Natural killer cell treated with Interleukin-12 subunit alpha and Interleukin-12 subunit beta and Interleukin-15 and Interleukin-18, amount 100 ng/mL, for 72 hours (primary cell): Measurements from ENCODE around the gene CDC42BPA. TPM values are rescaled to one million over a fixed set of nuclear protein-coding genes. Genes with fewer than 3 reads are reported as not detected.
"Not testable (repeated sequence)": the region's sequence is repeated elsewhere in the genome, so short reads cannot be mapped to it uniquely, and the experiment has no call there.

ENCODE experiments used
- ATAC-seq, 2 donors: fragments of 150-1000 bp; cut with Tn5 transposase in 1 of 2; sonication (Bioruptor Pico), chemical (Tn5 transposase) in 1 of 2; 2 replicates each; pipeline ENCODE4 v1.10.0; 2021
- DNase-seq: peaks from one replicate; pipeline ENCODE4 v3.0.0; 2022; ENCODE audit warnings: low spot score
- H3K27ac Mint-ChIP-seq, 2 donors: 1 replicate in 1 of 2; 2 replicates in 1 of 2; pipeline ENCODE4 v1.8.0; 2022; ENCODE audit warnings: mixed read lengths in 2 of 2, mild to moderate bottlenecking in 1 of 2, moderate library complexity in 1 of 2
- H3K27me3 Mint-ChIP-seq, 2 donors: 1 replicate in 1 of 2; 2 replicates in 1 of 2; pipeline ENCODE4 v1.8.0; 2022; ENCODE audit warnings: mixed read lengths in 2 of 2
- H3K36me3 Mint-ChIP-seq: one replicate; pipeline ENCODE4 v1.8.0; 2022; ENCODE audit warnings: mixed read lengths
- H3K4me1 Mint-ChIP-seq, 2 donors: 1 replicate in 1 of 2; 2 replicates in 1 of 2; pipeline ENCODE4 v1.8.0; 2022; ENCODE audit warnings: low read depth in 2 of 2, mixed read lengths in 2 of 2, mild to moderate bottlenecking in 1 of 2
- H3K4me3 Mint-ChIP-seq: one replicate; pipeline ENCODE4 v1.8.0; 2022; ENCODE audit warnings: mixed read lengths
- H3K9me3 Mint-ChIP-seq: 2 replicates; pipeline ENCODE4 v1.8.0; 2022; ENCODE audit warnings: mixed read lengths
- total RNA-seq, 2 donors: library from RNA; stranded (reverse); gene quantifications; one replicate each; pipeline ENCODE4 v1.2.3, GENCODE V29; 2022

The CDC42BPA gene
- total RNA-seq, 2 donors from 2014 or later: 0.64 to 2.8 TPM

DNA sequence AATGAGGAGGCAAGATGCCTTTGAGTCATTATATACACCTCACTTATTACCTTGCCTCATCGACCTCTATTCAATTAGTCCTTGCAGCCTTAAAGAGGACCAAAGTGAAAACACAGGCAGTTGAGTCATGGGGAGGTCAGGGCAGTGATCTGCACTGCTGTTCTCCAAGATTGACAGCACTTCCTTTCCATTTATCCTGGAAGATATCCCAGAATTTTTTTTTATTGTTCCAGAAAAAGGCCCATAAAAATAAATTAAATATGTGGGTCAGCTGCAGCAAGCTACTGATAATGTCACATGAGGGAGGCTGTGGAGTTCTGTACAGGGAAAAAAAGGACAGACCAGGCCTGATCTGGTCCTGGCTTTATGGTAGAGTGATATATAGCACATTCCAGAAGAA, 33.2 kb upstream of the CDC42BPA start:
- no peak overlapping the region for H3K4me3 Mint-ChIP-seq
- no peaks in the 10 kb centered on the region for H3K4me1 Mint-ChIP-seq
- H3K9me3 Mint-ChIP-seq: no peaks in the 10 kb centered on the region
- no peaks in the 10 kb centered on the region for H3K36me3 Mint-ChIP-seq
- no peak overlapping the region for H3K27ac Mint-ChIP-seq
- DNase-seq (no peak), ATAC-seq (no peak)
- H3K27me3 Mint-ChIP-seq: peaks cover under 1 to 12% of the 10 kb centered on the region in 2 donors

DNA sequence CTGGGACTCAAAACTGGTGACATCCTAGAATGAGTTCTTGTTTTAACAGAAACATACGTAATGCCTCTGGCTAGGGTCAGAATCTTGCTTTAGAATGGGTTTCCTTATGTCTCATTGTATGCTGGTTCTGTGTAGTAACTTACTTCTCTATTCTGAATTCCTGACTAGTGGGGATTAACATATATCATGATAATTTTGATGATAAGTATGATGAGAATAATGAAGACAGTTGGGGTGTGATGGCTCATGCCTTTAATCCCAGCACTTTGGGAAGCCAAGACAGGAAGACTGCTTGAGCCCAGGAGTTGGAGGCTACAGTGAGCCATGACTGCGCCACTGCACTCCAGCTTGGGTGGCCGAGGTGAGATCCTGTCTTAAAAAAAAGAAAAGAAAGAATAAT, 31.7 kb upstream of the CDC42BPA start:
- Mint-ChIP-seq H3K4me1 (no peaks in the 10 kb centered on the region), H3K4me3 (no peak overlapping the region), H3K27me3 (peaks cover 2 to 12% of the 10 kb centered on the region in 2 donors), H3K36me3 (no peaks in the 10 kb centered on the region), H3K27ac (no peak overlapping the region), H3K9me3 (no peaks in the 10 kb centered on the region)
- DNase-seq: no peak
- no peak for ATAC-seq

DNA sequence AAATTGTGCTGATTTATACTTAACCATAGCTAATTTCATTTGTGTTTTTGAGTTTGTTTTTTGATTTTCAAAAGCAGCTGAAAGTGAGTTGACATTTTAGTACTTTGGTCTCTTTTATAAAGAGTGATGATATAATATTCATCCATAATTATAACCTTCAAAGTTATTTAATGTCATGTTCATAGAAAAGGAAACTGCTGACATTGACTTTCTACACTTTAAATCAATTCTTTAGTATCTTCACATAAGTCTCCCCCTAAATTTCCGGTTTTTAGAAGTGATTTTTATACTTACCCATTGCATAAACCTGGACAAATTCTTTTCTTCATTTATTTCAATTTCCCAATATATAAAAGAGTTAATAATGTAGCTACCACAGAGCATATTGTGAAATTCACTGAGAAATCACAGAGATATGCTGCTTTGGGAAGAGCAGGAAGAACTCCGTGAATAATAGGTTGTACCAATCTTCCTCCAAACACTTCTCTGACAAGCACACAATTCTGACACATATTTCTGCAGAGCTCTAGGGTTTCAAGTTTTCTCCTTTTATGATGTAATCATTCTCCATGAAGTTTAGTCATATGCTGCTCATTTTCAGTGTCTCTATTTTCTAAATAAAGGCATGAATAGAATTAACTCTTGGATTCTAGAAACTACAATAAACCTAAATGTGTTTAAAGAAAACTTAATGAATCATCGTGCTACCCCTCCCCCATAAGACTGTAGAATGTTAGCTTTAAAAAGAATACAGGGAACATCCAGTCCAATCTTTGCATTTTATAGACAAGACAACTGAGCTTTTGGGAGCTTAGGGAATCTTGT, 25.6 kb upstream of the CDC42BPA start:
- Mint-ChIP-seq H3K27ac (no peak overlapping the region), H3K36me3 (no peaks in the 10 kb centered on the region), H3K4me1 (no peaks in the 10 kb centered on the region), H3K9me3 (no peaks in the 10 kb centered on the region), H3K27me3 (peaks cover 4 to 15% of the 10 kb centered on the region in 2 donors), H3K4me3 (no peak overlapping the region)
- DNase-seq: no peak
- no peak for ATAC-seq

DNA sequence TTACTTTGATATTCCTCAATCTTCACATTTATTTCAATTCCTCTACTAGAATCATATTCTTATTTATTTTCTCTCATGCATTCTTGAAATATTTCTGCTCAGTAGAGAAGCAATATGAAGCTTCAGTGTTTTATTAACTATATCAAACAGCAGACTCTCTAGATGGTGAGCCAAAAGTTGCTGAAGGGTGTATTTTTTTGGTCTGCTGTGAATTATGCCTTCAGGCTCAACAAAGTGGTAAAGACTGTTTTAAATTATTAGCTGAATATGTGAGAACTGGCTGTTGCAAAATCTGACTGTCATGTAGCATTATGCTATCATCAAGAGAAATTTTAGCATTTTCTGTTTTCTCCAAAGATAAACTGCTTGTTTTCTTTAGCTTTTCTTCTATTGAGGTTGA, 24.9 kb upstream of the CDC42BPA start:
- Mint-ChIP-seq H3K27ac (no peak overlapping the region), H3K36me3 (no peaks in the 10 kb centered on the region), H3K9me3 (no peaks in the 10 kb centered on the region), H3K27me3 (peaks cover 4 to 15% of the 10 kb centered on the region in 2 donors), H3K4me1 (no peaks in the 10 kb centered on the region), H3K4me3 (no peak overlapping the region)
- DNase-seq (no peak), ATAC-seq (no peak)

DNA sequence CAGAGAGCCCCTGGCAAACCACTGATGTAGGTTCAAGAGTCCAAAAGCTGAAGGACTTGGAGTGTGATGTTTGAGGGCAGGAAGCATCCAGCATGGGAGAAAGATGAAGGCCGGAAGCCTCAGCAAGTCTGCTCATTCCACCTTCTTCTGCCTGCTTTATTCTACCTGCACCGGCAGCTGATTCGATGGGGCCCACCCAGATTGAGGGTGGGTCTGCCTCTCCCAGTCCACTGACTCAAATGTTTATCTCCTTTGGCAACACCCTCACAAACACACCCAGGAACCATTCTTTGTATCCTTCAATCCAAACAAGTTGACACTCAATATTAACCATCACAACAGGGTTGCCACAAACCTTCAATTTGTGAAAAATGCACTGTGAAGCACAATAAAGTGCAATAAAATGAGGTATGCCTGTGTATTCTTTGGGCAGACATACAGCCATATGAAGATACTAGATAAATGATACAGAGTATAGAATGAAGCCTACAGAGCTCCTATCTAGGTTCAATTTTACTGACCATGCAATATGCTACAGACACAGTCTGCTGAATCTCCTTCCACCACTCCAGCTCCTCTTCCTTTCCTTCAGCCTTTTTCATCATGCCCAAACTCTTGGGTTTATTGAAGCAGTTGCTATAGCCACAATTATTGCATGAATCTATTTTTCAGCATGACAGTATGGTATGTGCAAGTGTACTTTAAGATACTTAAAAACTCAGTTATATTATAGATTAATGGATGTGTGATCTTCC, 24.0 kb upstream of the CDC42BPA start:
- no peaks in the 10 kb centered on the region for H3K36me3 Mint-ChIP-seq
- peaks cover 8 to 19% of the 10 kb centered on the region in 2 donors for H3K27me3 Mint-ChIP-seq
- DNase-seq (no peak), ATAC-seq (no peak)
- H3K4me3 Mint-ChIP-seq: no peak overlapping the region
- no peaks in the 10 kb centered on the region for H3K4me1 Mint-ChIP-seq
- H3K27ac Mint-ChIP-seq: no peak overlapping the region
- no peaks in the 10 kb centered on the region for H3K9me3 Mint-ChIP-seq

DNA sequence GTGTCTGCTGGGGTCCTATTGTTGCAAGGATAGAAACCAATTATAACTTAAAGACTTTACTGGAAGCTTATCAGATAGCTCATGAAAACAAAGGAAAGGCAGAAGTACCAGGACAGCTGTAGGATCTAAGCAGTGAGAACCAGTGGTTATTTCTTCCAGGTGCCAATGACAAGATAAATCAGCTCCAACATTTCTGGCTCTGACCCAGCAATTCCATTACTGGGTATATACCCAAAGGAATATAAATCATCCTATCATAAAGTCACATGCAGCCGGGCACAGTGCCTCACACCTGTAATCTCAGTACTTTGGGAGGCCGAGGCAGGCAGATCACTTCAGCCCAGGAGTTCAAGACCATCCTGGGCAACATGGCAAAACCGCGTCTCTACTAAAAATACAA, 17.8 kb upstream of the CDC42BPA start:
- not testable (repeated sequence) for H3K4me1 Mint-ChIP-seq, H3K36me3 Mint-ChIP-seq, ATAC-seq, H3K9me3 Mint-ChIP-seq, H3K27ac Mint-ChIP-seq, H3K27me3 Mint-ChIP-seq, H3K4me3 Mint-ChIP-seq, DNase-seq

DNA sequence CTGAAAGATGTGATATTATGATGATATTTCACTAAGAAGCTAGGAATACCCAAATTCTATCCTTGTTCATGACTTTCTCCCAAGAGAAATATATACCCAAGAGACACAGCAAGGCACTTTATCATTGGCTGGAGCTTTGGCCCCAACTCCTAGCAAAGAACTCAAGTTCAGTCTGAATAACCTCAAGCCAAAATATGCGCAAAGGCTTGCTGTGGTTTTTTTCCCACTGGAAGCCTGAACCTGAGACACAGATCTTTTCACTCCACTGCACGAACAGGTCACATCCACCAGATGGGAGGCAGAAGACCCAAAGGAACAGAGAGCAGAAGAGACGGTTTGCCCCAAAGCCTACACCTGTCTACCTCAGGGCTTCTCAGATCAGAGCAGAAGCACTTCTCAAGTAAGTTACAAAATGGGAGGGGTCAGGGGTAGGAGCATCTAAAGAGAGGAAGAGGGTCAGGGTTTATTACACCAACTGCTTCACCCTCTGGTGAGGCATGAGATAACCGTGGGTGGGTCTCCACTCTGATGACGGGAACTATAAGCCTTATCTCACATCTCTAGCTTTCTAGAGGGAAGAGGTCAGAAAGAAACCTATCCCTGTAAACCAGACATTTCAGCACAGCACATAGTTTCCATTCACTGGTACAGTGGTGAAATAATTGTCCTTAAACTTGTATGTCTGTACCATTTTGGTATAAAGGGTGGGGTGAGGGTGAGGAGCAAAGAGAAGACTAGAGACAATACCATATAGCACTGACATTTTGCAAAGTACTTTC, 17.1 kb upstream of the CDC42BPA start:
- no peak overlapping the region for H3K27ac Mint-ChIP-seq
- peaks cover 4% of the 10 kb centered on the region for H3K9me3 Mint-ChIP-seq
- H3K36me3 Mint-ChIP-seq: no peaks in the 10 kb centered on the region
- no peaks in the 10 kb centered on the region for H3K4me1 Mint-ChIP-seq
- ATAC-seq (no peak), DNase-seq (no peak)
- no peak overlapping the region for H3K4me3 Mint-ChIP-seq
- peaks cover 7 to 9% of the 10 kb centered on the region in 2 donors for H3K27me3 Mint-ChIP-seq

DNA sequence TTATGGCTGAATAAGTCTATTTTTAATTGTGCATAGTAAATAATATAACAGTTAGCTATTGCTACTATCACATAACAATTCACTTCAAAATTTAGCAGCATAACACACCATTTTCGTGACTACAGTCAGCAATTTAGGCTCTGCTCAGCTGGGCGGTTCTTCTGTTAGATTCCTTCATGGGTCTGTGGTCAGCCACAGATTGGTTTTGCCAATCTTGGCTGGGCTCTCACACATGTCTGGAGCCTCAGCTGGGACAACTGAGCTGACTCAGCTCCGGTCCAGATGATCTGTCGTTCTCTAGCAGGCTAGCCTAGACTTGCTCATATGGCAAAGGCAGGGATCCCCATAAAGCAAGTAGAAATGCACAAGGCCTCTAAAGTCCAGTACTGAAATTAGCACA, 15.1 kb upstream of the CDC42BPA start:
- Mint-ChIP-seq H3K27ac (no peak overlapping the region), H3K9me3 (peaks cover 4% of the 10 kb centered on the region), H3K36me3 (no peaks in the 10 kb centered on the region), H3K4me3 (no peak overlapping the region), H3K4me1 (no peaks in the 10 kb centered on the region), H3K27me3 (peaks cover 13 to 14% of the 10 kb centered on the region in 2 donors)
- no peak for ATAC-seq
- DNase-seq: no peak

DNA sequence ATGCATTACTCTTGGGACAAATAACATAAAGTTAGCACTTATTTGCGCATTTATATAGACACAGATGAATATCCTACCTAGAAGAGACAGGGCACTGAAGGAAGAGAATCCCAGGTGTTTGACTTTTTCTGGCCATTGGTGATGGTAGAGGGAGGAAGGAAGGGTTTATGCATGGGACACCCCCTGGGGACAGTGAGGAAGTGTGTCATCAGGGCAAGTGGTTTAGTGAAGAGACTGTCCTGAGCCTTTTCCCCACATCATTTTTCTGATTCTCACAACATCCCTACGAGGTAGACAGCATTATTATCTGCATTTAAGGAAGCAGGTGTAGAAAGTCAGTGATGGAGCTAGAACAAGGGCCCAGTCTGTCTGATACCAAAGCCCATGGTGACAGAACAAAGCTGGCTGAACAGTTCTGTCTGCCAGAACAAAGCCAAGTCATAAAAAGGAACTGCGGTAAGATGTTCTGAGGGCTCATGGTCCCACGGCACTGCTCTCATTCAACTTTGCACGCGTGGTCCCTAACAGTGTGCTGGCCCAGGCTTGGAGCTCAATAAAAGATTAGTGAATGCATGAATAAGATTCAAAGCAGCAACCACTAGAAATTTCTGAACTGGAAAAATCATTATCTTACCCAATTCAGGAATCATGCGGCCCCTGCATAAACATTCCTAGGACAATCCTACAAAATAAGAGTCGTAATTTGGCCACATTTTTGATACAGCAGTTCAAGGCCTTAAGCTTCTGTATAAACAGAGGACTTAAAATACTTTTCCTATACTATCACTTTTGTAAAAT, 12.2 kb upstream of the CDC42BPA start:
- ATAC-seq (no peak), DNase-seq (no peak)
- Mint-ChIP-seq H3K27ac (no peak overlapping the region), H3K36me3 (no peaks in the 10 kb centered on the region), H3K4me3 (no peak overlapping the region), H3K27me3 (peaks cover 6 to 8% of the 10 kb centered on the region in 2 donors), H3K9me3 (peaks cover 4% of the 10 kb centered on the region), H3K4me1 (no peaks in the 10 kb centered on the region)

DNA sequence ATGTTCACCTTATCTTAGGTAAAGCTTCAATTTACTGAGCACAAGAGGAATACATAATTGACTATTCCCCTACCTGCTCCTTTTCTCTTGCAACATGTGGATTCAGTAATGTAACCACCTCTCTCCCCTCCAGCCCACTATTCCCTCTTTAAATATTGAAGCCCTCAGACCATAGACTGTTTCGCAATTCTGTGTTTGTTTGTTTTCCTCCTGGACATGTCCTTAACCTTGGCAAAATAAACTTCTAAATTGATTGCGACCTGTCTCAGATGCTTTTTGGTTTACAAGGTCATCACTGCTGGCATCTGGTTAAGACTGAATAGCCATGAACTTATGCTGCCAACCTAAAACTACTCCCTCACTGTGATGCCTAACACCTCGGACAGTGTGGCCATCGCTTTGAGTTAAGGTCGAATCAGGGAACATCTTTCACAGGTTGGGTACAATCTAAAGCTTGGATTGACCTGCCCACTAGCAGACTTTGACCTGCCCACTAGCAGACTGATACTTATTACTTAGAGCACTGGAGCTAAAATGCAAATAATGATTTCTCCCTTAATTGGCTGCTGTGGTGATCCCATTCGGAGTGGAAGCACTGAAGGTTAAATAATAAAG, 10.2 kb upstream of the CDC42BPA start:
- peaks cover 11 to 12% of the 10 kb centered on the region in 2 donors for H3K27me3 Mint-ChIP-seq
- H3K9me3 Mint-ChIP-seq: peaks cover 1% of the 10 kb centered on the region
- peaks cover 2% of the 10 kb centered on the region for H3K36me3 Mint-ChIP-seq
- no peak overlapping the region for H3K4me3 Mint-ChIP-seq
- H3K4me1 Mint-ChIP-seq: no peaks in the 10 kb centered on the region
- DNase-seq: no peak
- H3K27ac Mint-ChIP-seq: no peak overlapping the region
- no peak for ATAC-seq

DNA sequence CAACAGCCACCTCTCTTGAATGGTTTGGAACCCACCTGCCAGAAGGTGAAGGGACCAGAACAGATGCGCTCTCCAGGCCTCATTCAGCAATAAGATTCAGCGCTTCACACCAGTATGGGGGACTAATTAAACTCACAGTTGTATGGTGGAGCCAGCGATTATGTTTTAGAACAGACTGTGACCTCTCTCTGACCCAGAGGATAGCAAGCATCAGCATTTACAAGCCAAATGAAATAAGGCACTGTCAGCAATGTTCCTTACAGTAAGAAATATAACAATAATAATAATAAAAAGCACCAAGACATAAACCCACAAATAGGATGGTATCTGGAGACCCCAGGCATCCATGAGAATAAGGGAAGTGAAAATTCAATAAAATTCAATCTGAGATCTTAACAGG, 6.9 kb upstream of the CDC42BPA start:
- DNase-seq: no peak
- no peak overlapping the region for H3K4me3 Mint-ChIP-seq
- no peak for ATAC-seq

DNA sequence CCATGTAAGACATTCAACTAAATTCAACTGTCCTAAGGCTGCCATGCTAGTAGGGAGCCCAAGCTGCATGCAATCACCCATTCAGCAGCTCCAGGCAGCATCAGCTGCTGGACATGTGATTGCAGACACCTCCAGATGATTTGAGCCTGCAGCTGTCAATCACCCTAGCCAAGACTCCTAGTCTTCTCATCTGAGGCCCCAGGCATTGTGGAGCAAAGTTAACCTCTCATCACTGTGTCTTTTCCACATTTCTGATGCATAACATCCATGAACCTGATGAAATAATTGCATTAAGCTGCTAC, 5.6 kb upstream of the CDC42BPA start:
- Mint-ChIP-seq H3K27me3 (peaks cover 21 to 31% of the 10 kb centered on the region in 2 donors), H3K36me3 (peaks cover 4% of the 10 kb centered on the region), H3K27ac (no peak overlapping the region), H3K9me3 (no peaks in the 10 kb centered on the region), H3K4me1 (peaks cover 0 to 2% of the 10 kb centered on the region in 2 donors), H3K4me3 (no peak overlapping the region)
- ATAC-seq (no peak), DNase-seq (no peak)

More for the DNA sequence above, 6.9 kb upstream of the CDC42BPA start:
- Mint-ChIP-seq H3K27ac (no peak overlapping the region), H3K4me1 (no peaks in the 10 kb centered on the region), H3K9me3 (no peaks in the 10 kb centered on the region), H3K36me3 (peaks cover 4% of the 10 kb centered on the region), H3K27me3 (peaks cover 25 to 27% of the 10 kb centered on the region in 2 donors)
